ENCODE data around the gene AKR1C1.
"Not testable (repeated sequence)": the region's sequence is repeated elsewhere in the genome, so short reads cannot be mapped to it uniquely, and the experiment has no call there.

The AKR1C1 gene

GRCh38 chr10:4962876-4963814, at the start of gene AKR1C1:
AKR1C1 (plus strand) TSS chr10:4963415; CDS start chr10:4963445, 30 bp downstream.
- not testable (repeated sequence) for DNase-seq (ENCODE audit: low read depth)

GRCh38 chr10:4914213-4914850, 48.9 kb upstream of the AKR1C1 start:
- no peak for DNase-seq (ENCODE audit: low read depth)

GRCh38 chr10:4916086-4916716, 47.0 kb upstream of the AKR1C1 start:
- DNase-seq (ENCODE audit: low read depth), result no peak

- no peak for DNase-seq (ENCODE audit: low read depth)
Observed at GRCh38 chr10:4918236-4918635, 45.0 kb upstream of the AKR1C1 start.

GRCh38 chr10:4924482-4924881, 38.7 kb upstream of the AKR1C1 start:
- not testable (repeated sequence) for DNase-seq (ENCODE audit: low read depth)

GRCh38 chr10:4926400-4926799, 36.8 kb upstream of the AKR1C1 start:
- no peak for DNase-seq (ENCODE audit: low read depth)

- peak; percentile 15 for DNase-seq (ENCODE audit: low read depth)
Observed at GRCh38 chr10:4931587-4931986, 31.6 kb upstream of the AKR1C1 start.

- DNase-seq (ENCODE audit: low read depth), result no peak
Observed at GRCh38 chr10:4934391-4934987, 28.7 kb upstream of the AKR1C1 start.

- no peak for DNase-seq (ENCODE audit: low read depth)
Observed at GRCh38 chr10:4937346-4937745, 25.9 kb upstream of the AKR1C1 start.

- DNase-seq (ENCODE audit: low read depth), result no peak
Observed at GRCh38 chr10:4939224-4940072, 23.8 kb upstream of the AKR1C1 start.

- DNase-seq (ENCODE audit: low read depth), result not testable (repeated sequence)
Observed at GRCh38 chr10:4940073-4940428, 23.2 kb upstream of the AKR1C1 start.

GRCh38 chr10:4940909-4941308, 22.3 kb upstream of the AKR1C1 start:
- DNase-seq (ENCODE audit: low read depth), result not testable (repeated sequence)

GRCh38 chr10:4941540-4942330, 21.5 kb upstream of the AKR1C1 start:
- DNase-seq (ENCODE audit: low read depth), result no peak

- DNase-seq (ENCODE audit: low read depth), result not testable (repeated sequence)
Observed at GRCh38 chr10:4942931-4943330, 20.3 kb upstream of the AKR1C1 start.

- DNase-seq (ENCODE audit: low read depth), result not testable (repeated sequence)
Observed at GRCh38 chr10:4943416-4943815, 19.8 kb upstream of the AKR1C1 start.

GRCh38 chr10:4943821-4944220, 19.4 kb upstream of the AKR1C1 start:
- no peak for DNase-seq (ENCODE audit: low read depth)

GRCh38 chr10:4944841-4945240, 18.4 kb upstream of the AKR1C1 start:
- DNase-seq (ENCODE audit: low read depth), result no peak

- DNase-seq (ENCODE audit: low read depth), result no peak
Observed at GRCh38 chr10:4945766-4946717, 17.2 kb upstream of the AKR1C1 start.

GRCh38 chr10:4947039-4947634, 16.1 kb upstream of the AKR1C1 start:
- no peak for DNase-seq (ENCODE audit: low read depth)

All from CMK (cell line).